Stimulated activated CD4-positive, alpha-beta T cell treated with anti-CD3 and anti-CD28 coated beads, Interleukin-1b, Interleukin-23, amount 100 ng/mL, for 24 hours (primary cell): ENCODE data around the gene TNS4.

Experiments used
- DNase-seq, 4 experiments: peaks; one replicate each; pipeline ENCODE4 v3.0.0-alpha.2; 2020; ENCODE audit warnings: low read depth in 4 of 4, low spot score in 1 of 4

The TNS4 gene

DNA sequence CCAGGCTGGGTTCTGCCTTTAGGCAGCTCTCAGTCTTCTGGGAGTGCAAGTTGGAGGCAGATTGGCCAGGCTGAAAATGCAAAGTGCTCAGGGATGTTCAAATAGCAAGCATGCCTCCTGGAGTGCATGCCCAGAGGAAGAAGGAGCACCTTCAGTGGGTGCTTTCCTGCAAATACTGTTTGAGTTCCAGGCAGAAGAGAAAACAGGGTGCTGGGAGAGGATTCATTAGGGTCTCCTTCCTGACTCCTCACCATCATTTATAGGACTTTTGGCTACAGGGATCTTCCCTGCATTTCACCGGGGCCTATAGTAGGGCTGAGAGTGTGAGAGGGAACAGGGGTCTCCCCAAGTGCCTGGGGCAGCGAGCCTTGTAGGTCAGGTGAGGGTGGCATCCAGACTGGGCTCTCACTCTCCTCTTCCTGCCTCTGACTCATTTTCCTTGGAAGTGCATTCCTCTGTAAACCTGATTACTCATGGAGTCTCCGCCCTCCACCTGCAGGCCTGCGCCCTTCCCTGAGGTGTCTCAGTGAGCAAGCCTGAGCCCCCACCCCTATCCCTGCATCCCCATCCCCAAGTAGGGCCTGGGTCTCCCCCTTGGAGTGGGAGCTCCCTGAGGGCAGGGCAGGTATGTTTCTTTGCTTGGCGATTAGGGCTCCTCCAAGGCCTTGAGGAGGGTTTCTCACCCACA is 17.1 kb upstream of the TNS4 start:
- no peak for DNase-seq

DNA sequence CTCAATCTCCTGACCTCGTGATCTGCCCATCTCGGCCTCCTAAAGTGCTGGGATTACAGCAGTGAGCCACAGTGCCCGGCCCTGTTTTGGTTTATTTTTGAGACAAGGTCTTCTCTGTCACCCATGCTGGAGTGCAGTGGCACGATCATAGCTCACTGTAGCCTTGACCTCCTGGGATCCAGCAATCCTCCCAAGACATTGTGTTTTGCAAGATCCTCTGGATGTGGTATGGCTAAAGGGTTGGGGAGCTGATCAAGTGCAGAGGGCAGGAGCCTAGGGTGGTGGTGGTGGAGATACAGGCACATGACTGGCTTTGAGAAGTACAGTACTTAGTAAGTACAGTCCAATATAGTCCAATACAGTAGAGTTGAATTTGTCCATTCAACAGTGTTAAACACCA is 16.6 kb upstream of the TNS4 start:
- DNase-seq = no peak

DNA sequence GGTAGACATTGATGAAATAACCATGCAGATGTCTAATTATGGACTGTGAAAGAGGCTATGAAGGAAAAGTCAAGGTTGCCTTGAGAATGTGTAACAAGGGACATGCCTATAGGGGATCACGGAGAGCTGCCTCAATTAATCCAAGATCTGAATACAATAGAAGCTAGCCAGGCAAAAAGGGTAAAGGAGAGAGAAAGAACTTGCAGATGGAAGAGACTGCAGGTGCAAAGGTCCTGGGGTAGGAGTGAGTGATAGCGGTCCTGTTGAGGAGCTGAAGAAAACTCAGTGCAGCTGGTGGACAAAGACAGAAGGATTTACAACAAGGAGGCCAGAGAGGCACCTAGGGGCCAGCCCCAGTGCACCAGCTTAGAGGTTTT is 15.9 kb upstream of the TNS4 start:
- DNase-seq = no peak

DNA sequence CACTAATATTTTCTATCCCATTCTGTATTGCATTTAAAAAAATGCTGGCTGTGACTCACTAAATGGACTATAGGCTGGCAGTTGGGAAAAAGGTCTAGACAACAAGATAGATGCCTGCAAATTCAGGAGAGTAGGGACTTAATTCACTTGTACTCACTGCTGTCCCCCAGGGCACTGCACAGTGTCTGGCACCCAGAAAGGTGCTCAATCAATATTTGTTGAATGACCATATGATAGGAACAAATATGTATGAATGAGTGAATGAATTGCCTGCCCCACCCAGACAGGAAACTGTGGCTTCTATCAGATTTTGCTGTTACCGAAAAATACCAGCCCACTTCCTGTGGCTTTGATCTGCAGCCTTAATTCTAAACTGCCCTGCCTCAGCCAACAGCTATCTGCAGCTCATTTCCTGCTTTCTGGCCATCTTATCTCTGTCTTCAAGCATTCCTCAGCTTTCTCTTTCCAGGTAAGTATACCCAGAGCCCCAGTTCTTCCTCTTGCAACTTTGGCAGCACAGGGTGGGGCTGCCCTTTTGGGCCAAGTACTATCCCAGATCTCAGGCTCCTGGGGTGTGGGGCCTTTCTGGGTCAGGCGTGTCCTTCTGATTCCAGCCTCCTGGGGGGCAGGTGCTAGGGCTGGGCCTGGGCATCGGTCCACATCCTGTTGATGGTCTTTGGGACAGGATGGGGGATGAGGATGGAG is 15.3 kb upstream of the TNS4 start:
- peak in 1 of 4 experiments; percentile 35 for DNase-seq

GRCh38 chr17:40515491-40516041 is 14.1 kb upstream of the TNS4 start:
- peak in 1 of 4 experiments; percentile 36 for DNase-seq

GRCh38 chr17:40515011-40515410 is 13.6 kb upstream of the TNS4 start:
- DNase-seq = no peak

GRCh38 chr17:40514013-40514875 is 12.8 kb upstream of the TNS4 start:
- no peak for DNase-seq

GRCh38 chr17:40511667-40512220 is 10.3 kb upstream of the TNS4 start:
- DNase-seq = no peak

GRCh38 chr17:40511136-40511535 is 9.7 kb upstream of the TNS4 start:
- DNase-seq = no peak

- DNase-seq = no peak
Observed at GRCh38 chr17:40510328-40510648, 8.9 kb upstream of the TNS4 start.

DNA sequence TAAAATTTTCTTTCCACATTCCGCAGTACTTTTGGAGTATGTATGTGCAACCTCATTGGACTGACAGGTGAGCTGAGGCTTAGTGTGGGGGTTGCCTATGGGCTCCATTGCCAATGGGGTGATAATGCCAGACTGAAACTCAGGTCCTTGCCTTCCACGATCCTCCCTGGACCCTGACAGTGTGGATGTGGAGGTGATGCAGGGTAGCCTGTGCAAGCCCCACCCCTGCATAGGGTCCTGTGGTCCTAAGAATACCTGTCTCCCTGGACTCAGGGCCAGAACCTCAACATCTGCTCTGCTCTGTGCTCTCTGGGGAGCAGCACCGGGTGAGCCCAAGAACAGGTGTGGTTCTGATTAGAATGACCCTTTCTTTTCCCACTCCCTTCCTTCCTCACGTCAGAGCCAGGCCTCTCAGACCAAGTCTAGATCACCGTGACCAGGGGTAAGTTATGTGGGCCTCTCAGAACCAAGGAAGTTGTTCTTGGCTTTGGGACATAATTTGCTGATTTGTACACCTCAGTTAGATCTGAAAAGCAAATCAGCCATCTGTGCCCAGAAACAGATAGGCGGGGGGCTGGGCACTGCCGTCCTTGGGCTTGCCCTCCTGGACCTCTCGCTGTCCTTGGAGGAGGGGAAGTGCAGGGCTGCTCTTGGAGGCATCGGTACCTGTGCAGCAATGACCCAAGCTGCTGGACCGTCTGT is 8.4 kb upstream of the TNS4 start:
- no peak for DNase-seq

DNA sequence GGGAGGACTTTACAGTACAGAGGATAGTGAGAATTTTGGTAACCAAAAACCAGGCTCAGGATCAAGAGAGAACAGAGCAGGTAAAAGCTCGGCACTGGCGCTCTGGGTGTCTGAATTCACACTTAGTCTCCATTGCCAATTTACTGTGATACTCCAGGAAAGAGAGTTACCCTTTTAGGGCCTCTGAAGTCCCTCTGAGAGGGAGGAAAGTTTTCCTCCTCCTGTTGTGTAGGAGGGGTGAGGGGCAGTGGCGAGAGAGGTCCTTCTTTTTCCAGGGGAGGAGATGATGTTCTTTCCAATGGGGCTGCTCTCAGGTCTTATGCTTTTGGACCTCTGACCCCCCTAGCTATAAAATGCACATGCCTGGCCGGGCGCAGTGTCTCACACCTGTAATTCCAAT is 5.4 kb upstream of the TNS4 start:
- DNase-seq = no peak

- DNase-seq = no peak
Observed at GRCh38 chr17:40503154-40503553, 1.7 kb upstream of the TNS4 start.

DNA sequence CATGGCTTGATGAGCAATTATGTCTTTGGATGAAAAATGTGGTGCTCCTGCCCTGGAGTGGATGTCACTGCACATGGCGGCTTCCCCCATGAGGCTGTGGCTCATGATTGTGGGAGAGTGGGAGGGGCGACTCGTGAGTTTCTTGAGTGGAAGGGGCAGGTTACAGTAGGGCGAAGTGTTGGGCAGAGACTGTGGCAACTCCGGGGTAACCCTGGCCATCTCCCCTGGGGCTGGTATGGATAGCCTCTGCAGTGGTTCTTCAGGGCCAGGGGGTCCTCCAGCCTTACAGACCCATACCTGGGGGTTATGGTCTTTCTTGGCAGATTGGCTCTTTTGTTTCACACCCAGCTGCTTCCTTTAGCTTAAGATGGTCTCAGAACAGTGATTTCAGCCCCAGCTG is 1.3 kb upstream of the TNS4 start:
- DNase-seq = no peak

DNA sequence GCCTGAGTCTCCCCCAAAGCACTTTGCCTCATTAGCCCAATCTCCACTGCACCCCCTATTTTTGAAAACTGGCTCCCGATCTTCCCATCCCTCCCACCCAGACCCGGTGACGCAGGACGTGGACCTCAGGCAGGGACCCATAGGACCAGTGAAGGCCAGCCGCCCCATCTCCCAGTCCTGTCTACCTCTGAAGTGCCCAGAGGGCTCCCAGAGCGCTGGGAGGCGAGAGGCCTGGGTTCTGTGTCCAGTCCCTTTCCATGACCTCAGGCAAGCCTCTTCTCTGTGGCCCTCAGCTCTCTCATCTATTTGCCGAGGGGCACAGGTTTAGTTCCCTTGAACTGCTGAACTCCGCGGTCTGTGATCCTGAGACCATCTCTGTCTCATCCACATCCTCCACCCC is 714 bp downstream of the TNS4 start:
- no peak for DNase-seq

- DNase-seq = no peak
Observed at GRCh38 chr17:40500190-40500589, 1.2 kb downstream of the TNS4 start.

DNA sequence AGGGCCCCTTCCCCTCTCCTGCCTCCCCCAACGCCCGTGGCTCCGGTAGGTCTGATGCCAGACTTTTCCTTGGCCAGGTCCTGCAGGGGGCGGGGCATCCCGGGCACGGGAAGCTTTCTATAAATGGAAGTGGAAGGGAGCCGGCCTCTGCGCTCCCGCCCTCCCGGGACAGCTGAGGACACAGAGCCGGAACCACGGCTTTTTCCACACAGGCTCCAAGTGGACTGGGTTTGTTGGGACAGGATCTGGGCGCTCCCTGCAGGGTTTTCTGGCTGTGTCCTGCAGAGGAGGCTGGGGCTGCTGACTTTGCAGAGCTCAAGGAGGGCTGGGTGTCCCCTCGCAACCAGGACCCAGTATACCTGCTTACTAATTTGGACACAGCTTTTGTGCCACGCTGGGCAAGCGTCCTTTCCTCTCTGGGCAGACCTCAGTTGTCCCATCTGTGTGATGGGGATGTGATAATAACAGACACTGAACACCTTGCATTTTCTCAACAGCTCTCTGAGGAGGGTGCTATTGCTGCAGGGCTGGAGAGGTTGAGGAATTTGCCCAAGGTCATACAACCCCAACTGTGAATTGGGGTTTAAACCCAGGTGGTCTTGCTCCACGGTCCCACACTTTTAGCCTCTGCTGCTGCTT is 1.8 kb downstream of the TNS4 start:
- DNase-seq = no peak

DNA sequence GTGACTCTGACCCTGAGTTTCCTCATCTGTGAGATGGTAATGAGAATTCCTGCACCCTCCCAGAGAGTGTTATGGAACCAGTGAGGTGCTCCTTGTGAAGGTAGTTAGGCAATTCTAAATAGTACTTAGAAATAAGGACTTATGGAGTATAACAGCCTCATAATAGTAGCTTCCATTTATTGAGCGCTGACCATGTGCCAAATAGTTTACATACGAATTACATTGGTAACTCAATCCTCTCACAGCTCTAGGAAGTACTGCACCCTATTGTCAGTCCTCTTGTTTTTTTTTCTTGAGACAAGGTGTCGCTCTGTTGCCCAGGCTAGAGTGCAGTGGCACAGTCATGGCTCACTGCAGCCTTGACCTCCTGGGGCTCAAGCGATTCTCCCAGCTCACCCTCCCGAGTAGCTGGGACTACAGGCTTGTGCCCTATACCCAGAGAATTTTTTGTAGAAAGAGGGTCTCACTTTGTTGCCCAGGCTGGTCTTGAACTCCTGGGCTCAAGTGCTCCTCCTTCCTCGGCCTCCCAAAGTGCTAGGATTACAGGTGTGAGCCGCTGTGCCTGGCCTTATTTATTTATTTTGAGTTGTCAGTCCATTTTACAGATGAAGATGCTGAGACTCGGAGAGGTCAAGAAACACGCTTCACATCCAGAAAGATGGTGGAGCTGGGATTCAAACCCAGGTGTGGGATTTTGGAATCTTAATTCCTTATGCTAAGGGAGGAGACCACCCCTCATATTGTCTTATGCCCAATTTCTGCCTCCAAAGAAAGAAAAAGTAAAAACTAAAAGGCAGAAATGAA is 2.9 kb downstream of the TNS4 start:
- DNase-seq = no peak

GRCh38 chr17:40497695-40498094 is 3.7 kb downstream of the TNS4 start:
- DNase-seq = no peak
